ENCODE data around the gene ENTHD1.
A peak's percentile ranks its signal among the peaks of the same experiment; 100 is the strongest.

The ENTHD1 gene

GRCh38 chr22:39731881-39732555 is 161.5 kb downstream of the ENTHD1 start:
- no peak for DNase-seq (ENCODE audit: low spot score)

GRCh38 chr22:39731481-39731880 is 162.1 kb downstream of the ENTHD1 start:
- no peak for DNase-seq (ENCODE audit: low spot score)

GRCh38 chr22:39729141-39729934 is 164.2 kb downstream of the ENTHD1 start:
- no peak for DNase-seq (ENCODE audit: low spot score)

- DNase-seq (ENCODE audit: low spot score) = no peak
Observed at GRCh38 chr22:39728236-39728860, 165.2 kb downstream of the ENTHD1 start.

- DNase-seq (ENCODE audit: low spot score) = no peak
Observed at GRCh38 chr22:39727541-39727940, 166.0 kb downstream of the ENTHD1 start.

- DNase-seq (ENCODE audit: low spot score) = no peak
Observed at GRCh38 chr22:39725351-39726035, 168.1 kb downstream of the ENTHD1 start.

GRCh38 chr22:39724857-39725256 is 168.7 kb downstream of the ENTHD1 start:
- DNase-seq (ENCODE audit: low spot score) = no peak

- peak; percentile 67 for DNase-seq (ENCODE audit: low spot score)
Observed at GRCh38 chr22:39724390-39724789, 169.2 kb downstream of the ENTHD1 start.

- peak; percentile 50 for DNase-seq (ENCODE audit: low spot score)
Observed at GRCh38 chr22:39723899-39724351, 169.6 kb downstream of the ENTHD1 start.

- DNase-seq (ENCODE audit: low spot score) = no peak
Observed at GRCh38 chr22:39723463-39723862, 170.1 kb downstream of the ENTHD1 start.

GRCh38 chr22:39722501-39722900 is 171.1 kb downstream of the ENTHD1 start:
- peak; percentile 11 for DNase-seq (ENCODE audit: low spot score)

GRCh38 chr22:39722032-39722325 is 171.6 kb downstream of the ENTHD1 start:
- DNase-seq (ENCODE audit: low spot score) = no peak

GRCh38 chr22:39721206-39722031 is 172.1 kb downstream of the ENTHD1 start:
- DNase-seq (ENCODE audit: low spot score) = no peak

GRCh38 chr22:39719559-39720450 is 173.8 kb downstream of the ENTHD1 start:
- no peak for DNase-seq (ENCODE audit: low spot score)

- no peak for DNase-seq (ENCODE audit: low spot score)
Observed at GRCh38 chr22:39718921-39719475, 174.6 kb downstream of the ENTHD1 start.

GRCh38 chr22:39718206-39718605 is 175.4 kb downstream of the ENTHD1 start:
- peak; percentile 74 for DNase-seq (ENCODE audit: low spot score)

- DNase-seq (ENCODE audit: low spot score) = no peak
Observed at GRCh38 chr22:39717099-39717498, 176.5 kb downstream of the ENTHD1 start.

- no peak for DNase-seq (ENCODE audit: low spot score)
Observed at GRCh38 chr22:39716534-39716933, 177.0 kb downstream of the ENTHD1 start.

- no peak for DNase-seq (ENCODE audit: low spot score)
Observed at GRCh38 chr22:39715778-39716495, 177.6 kb downstream of the ENTHD1 start.

- no peak for DNase-seq (ENCODE audit: low spot score)
Observed at GRCh38 chr22:39714321-39714720, 179.2 kb downstream of the ENTHD1 start.
